ENCODE data around the gene SLC9A2.

Gene SLC9A2

DNA sequence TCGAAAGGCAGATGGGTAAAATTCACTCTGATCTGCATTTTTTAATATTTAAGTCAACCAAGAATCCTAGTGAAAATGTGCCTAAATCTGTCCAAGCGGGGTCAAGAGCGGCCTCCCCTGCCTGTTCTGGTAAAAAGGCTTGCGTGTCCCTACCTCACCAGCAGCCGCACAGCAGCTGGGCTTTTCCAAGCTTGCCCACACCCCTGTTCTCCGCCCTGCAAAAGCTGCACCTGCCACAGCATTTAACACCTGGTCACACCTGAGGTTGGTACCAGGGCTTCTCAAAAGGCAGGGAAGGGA lies 116.7 kb downstream of the SLC9A2 start:
- DNase-seq = no peak

GRCh38 chr2:102736410-102737409 lies 117.4 kb downstream of the SLC9A2 start:
- DNase-seq = peak; percentile 60

GRCh38 chr2:102737431-102737830 lies 118.1 kb downstream of the SLC9A2 start:
- peak; percentile 40 for DNase-seq

- no peak for DNase-seq
Observed at GRCh38 chr2:102743259-102743658, 123.9 kb downstream of the SLC9A2 start.

- no peak for DNase-seq
Observed at GRCh38 chr2:102748107-102748506, 128.8 kb downstream of the SLC9A2 start.

DNA sequence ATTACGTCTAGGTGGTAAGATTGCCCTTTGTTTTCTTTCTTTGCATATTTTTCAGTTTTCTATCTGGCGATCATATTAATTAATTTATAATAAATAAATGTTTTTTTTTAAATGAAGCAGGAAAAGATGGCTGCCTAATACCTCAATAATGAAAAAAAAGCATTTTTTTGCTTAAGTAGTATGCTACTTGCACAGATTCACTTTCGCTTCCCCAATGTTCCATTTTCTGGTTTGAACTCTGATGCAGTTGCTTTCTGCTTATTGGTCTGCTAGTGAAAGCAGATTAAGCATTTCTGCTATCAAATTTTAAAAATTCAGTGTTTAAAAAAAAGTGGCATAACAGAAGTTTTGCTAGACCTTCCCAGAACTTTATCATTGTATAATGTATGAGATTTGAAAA lies 130.6 kb downstream of the SLC9A2 start:
- peak; percentile 51 for DNase-seq

- peak; percentile 52 for DNase-seq
Observed at GRCh38 chr2:102753563-102754159, 134.3 kb downstream of the SLC9A2 start.

- DNase-seq = no peak
Observed at GRCh38 chr2:102754456-102755145, 135.2 kb downstream of the SLC9A2 start.

DNA sequence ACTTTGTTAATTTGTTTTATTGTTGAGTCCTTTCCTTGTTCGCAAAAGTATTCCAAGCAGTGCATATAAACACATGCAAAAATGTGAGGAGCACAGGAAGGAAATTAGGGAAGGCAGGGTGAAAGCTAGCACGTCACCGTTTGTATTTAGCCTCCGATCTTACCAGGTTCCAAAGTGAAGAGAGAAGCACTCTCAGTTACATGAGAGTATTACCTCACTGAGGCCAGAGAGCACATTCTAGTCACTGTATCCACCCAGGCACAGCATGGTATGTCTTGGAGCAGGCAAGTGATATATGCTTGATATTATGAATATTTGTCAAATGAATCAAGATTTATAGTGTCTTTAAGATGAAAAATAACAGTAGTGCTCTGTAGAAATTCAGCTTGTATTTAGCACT lies 135.9 kb downstream of the SLC9A2 start:
- no peak for DNase-seq

DNA sequence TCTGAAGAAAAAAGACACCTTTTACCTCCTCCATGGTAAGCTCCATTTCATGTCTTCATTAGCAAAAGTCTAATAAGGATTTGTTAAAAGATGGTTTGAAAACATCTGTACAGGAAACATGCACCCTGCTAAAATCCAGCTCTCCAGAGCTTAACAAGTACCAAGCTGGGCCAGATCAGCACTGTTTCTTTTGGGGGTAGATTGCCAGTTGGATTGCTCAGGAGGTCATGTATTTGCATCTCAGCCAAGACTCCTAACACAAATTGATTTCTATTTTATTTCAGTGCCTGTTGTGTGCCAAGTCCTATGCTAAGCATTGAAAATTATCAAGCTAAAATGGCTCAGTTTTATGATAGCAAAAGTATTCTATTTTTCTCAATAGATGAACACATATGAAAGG lies 139.1 kb downstream of the SLC9A2 start:
- no peak for DNase-seq
